ENCODE results near the gene SLC9A4. TPM values are rescaled to one million over a fixed set of nuclear protein-coding genes. Genes with fewer than 3 reads are reported as not detected.

The SLC9A4 gene
- total RNA-seq, 4 donors from 2014 or later = 1.2 TPM; not detected in 3

DNA sequence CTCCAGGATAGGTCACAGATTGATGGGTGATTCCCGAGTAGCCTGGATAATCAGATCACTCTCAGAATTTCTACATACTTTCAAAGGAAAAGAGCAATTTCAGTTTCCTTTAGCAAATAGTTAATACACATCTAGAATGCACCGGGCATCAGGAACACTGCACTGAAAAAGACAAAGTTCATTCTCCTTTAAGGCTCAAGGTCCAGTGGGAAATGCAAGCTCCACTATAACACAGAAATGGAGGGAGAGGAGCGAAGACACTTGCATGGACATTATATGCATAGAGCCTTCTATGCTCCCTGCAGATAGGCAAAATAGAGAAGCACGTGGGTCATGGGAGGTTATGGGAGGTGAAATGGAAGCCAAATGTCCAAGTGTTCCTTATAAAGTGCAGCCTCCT, 49.1 kb downstream of the SLC9A4 start:
- TF ChIP-seq POLR2A (IDR thresholded peaks at IDR 0.05) = no peak
- TF ChIP-seq, protein P1, sequence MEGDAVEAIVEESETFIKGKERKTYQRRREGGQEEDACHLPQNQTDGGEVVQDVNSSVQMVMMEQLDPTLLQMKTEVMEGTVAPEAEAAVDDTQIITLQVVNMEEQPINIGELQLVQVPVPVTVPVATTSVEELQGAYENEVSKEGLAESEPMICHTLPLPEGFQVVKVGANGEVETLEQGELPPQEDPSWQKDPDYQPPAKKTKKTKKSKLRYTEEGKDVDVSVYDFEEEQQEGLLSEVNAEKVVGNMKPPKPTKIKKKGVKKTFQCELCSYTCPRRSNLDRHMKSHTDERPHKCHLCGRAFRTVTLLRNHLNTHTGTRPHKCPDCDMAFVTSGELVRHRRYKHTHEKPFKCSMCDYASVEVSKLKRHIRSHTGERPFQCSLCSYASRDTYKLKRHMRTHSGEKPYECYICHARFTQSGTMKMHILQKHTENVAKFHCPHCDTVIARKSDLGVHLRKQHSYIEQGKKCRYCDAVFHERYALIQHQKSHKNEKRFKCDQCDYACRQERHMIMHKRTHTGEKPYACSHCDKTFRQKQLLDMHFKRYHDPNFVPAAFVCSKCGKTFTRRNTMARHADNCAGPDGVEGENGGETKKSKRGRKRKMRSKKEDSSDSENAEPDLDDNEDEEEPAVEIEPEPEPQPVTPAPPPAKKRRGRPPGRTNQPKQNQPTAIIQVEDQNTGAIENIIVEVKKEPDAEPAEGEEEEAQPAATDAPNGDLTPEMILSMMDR (IDR thresholded peaks at IDR 0.05) = no peak
- no peaks in the 10 kb centered on the region for H3K36me3 ChIP-seq
- H3K4me1 ChIP-seq = no peaks in the 10 kb centered on the region
- intact Hi-C loops (cut with DNase I; ENCODE audit: low total_unique reads) = no loop called here
- H3K9me3 ChIP-seq = no peaks in the 10 kb centered on the region
- no peak overlapping the region for H3K4me3 ChIP-seq
- no peaks in the 10 kb centered on the region for H3K27me3 ChIP-seq
- H3K27ac ChIP-seq = no peak overlapping the region
- no peak for DNase-seq

- no peaks in the 10 kb centered on the region for H3K36me3 ChIP-seq
- H3K27me3 ChIP-seq = no peaks in the 10 kb centered on the region
- intact Hi-C loops (cut with DNase I; ENCODE audit: low total_unique reads) = no loop called here
- no peaks in the 10 kb centered on the region for H3K9me3 ChIP-seq
- DNase-seq = no peak
- no peaks in the 10 kb centered on the region for H3K4me1 ChIP-seq
- TF ChIP-seq, protein P1 (IDR thresholded peaks at IDR 0.05) = no peak
- no peak for TF ChIP-seq POLR2A (IDR thresholded peaks at IDR 0.05)
- no peak overlapping the region for H3K27ac ChIP-seq
- no peak overlapping the region for H3K4me3 ChIP-seq
Observed at GRCh38 chr2:102522890-102523289, 49.9 kb downstream of the SLC9A4 start.

- Histone ChIP-seq H3K36me3 (no peaks in the 10 kb centered on the region), H3K4me1 (no peaks in the 10 kb centered on the region), H3K9me3 (no peaks in the 10 kb centered on the region), H3K27ac (no peak overlapping the region), H3K27me3 (no peaks in the 10 kb centered on the region), H3K4me3 (no peak overlapping the region)
- DNase-seq = no peak
- TF ChIP-seq, protein P1 (IDR thresholded peaks at IDR 0.05) = no peak
- no peak for TF ChIP-seq POLR2A (IDR thresholded peaks at IDR 0.05)
- intact Hi-C loops (cut with DNase I; ENCODE audit: low total_unique reads) = no loop called here
Observed at GRCh38 chr2:102523651-102524050, 50.6 kb downstream of the SLC9A4 start.

GRCh38 chr2:102527086-102527485, 54.1 kb downstream of the SLC9A4 start:
- H3K36me3 ChIP-seq = no peaks in the 10 kb centered on the region
- H3K9me3 ChIP-seq = no peaks in the 10 kb centered on the region
- H3K27me3 ChIP-seq = no peaks in the 10 kb centered on the region
- no peak overlapping the region for H3K27ac ChIP-seq
- no peak overlapping the region for H3K4me3 ChIP-seq
- no peak for TF ChIP-seq POLR2A (IDR thresholded peaks at IDR 0.05)
- TF ChIP-seq, protein P1 (IDR thresholded peaks at IDR 0.05) = no peak
- no peaks in the 10 kb centered on the region for H3K4me1 ChIP-seq
- no peak for DNase-seq
- intact Hi-C loops (cut with DNase I; ENCODE audit: low total_unique reads) = no loop called here

- no peaks in the 10 kb centered on the region for H3K9me3 ChIP-seq
- intact Hi-C loops (cut with DNase I; ENCODE audit: low total_unique reads) = no loop called here
- H3K27me3 ChIP-seq = no peaks in the 10 kb centered on the region
- TF ChIP-seq, protein P1 (IDR thresholded peaks at IDR 0.05) = no peak
- TF ChIP-seq POLR2A (IDR thresholded peaks at IDR 0.05) = no peak
- DNase-seq = no peak
- H3K27ac ChIP-seq = no peak overlapping the region
- H3K4me1 ChIP-seq = no peaks in the 10 kb centered on the region
- H3K4me3 ChIP-seq = no peak overlapping the region
- H3K36me3 ChIP-seq = no peaks in the 10 kb centered on the region
Observed at GRCh38 chr2:102538491-102538890, 65.5 kb downstream of the SLC9A4 start.

All from uterus (tissue), 4 donors.